Neural crest cell (in vitro differentiated cells): ENCODE results near the gene EPB41. TPM values are rescaled to one million over a fixed set of nuclear protein-coding genes. Genes with fewer than 3 reads are reported as not detected.

Source experiments
- DNase-seq: peaks from one replicate; pipeline ENCODE4 v3.0.0; 2021; ENCODE audit warnings: low read depth, mixed read lengths, low spot score
- H3K27ac Mint-ChIP-seq: one replicate; pipeline ENCODE4 v1.8.0; 2021; ENCODE audit warnings: mild to moderate bottlenecking, mixed read lengths; ENCODE audit not compliant: unreplicated experiment
- H3K27me3 Mint-ChIP-seq: 2 replicates; pipeline ENCODE4 v1.8.0; 2021; ENCODE audit warnings: low read depth, mild to moderate bottlenecking, mixed read lengths
- H3K36me3 Mint-ChIP-seq: 2 replicates; pipeline ENCODE4 v1.8.0; 2021; ENCODE audit warnings: low read depth, mild to moderate bottlenecking, mixed read lengths
- H3K4me1 Mint-ChIP-seq: 2 replicates; pipeline ENCODE4 v1.8.0; 2021; ENCODE audit warnings: mixed read lengths
- H3K4me3 Mint-ChIP-seq: one replicate; pipeline ENCODE4 v1.8.0; 2021; ENCODE audit warnings: mild to moderate bottlenecking, mixed read lengths
- H3K9me3 Mint-ChIP-seq: 2 replicates; pipeline ENCODE4 v1.8.0; 2021; ENCODE audit warnings: mixed read lengths
- CTCF ChIP-seq: fragments of 200-600 bp; sonication (generic); conservative IDR thresholded peaks from 2 replicates; pipeline ENCODE4 v1.5.0; 2021; ENCODE audit warnings: antibody characterized with exemption, mild to moderate bottlenecking
- total RNA-seq: library from RNA; stranded (reverse); gene quantifications from 2 replicates; pipeline ENCODE4 v1.2.1, GENCODE V29; 2021

EPB41 gene
- total RNA-seq, 1 donor from 2014 or later: 108 TPM

DNA sequence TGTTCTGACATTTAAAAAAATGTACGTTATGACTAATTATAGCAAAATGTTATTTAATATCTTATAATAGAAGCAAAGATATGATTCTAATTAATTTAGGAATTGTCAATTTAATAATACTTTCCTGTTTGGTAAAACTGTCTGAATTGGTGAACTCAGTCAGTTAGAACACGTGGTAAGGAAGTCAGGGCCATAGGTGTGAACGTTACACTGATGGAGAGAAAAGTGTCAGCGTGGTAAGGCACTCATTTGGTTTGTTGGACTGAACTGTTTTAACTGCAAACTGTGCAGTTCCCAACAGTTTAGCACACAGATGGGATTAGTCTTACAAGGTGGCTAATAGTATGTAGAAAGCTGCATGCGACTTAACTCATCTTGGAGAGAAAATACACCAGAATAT is 102.9 kb downstream of the EPB41 start:
- H3K4me3 Mint-ChIP-seq: no peak overlapping the region
- H3K9me3 Mint-ChIP-seq: no peaks in the 10 kb centered on the region
- DNase-seq: no peak
- peaks cover 2% of the 10 kb centered on the region for H3K36me3 Mint-ChIP-seq
- no peak for TF ChIP-seq CTCF
- no peak overlapping the region for H3K27ac Mint-ChIP-seq
- no peaks in the 10 kb centered on the region for H3K27me3 Mint-ChIP-seq
- H3K4me1 Mint-ChIP-seq: no peaks in the 10 kb centered on the region

DNA sequence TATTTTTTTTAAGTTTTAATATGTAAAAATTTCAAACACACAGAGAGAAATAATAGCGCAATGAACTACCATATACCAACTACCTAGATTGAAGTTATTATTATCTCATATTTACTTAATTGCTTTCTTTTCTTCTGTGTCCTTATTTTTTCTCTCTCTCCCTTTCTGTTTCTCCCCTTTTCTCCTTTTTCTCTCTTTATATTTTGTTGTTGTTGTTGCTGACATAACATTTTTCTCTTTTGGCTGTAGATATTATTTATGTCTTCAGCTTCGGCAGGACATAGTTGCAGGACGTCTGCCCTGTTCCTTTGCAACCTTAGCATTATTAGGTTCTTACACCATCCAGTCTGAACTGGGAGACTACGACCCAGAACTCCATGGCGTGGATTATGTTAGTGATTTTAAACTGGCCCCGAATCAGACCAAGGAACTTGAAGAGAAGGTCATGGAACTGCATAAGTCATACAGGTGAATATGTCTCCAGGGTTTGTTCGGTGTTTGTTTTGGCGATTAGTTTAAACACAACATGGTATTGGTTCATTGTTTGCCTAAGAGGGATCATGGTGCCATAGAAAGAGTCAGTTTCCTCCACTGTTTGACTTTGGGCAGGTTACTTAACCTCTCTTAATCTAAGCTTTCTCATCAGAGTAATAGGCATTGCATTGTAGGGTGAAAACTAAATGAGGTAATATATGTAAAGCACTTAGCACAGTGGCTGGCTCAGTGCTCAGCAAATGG is 103.8 kb downstream of the EPB41 start:
- no peaks in the 10 kb centered on the region for H3K9me3 Mint-ChIP-seq
- peaks cover 2% of the 10 kb centered on the region for H3K36me3 Mint-ChIP-seq
- no peaks in the 10 kb centered on the region for H3K4me1 Mint-ChIP-seq
- no peak for TF ChIP-seq CTCF
- DNase-seq: no peak
- no peaks in the 10 kb centered on the region for H3K27me3 Mint-ChIP-seq
- no peak overlapping the region for H3K27ac Mint-ChIP-seq
- no peak overlapping the region for H3K4me3 Mint-ChIP-seq

DNA sequence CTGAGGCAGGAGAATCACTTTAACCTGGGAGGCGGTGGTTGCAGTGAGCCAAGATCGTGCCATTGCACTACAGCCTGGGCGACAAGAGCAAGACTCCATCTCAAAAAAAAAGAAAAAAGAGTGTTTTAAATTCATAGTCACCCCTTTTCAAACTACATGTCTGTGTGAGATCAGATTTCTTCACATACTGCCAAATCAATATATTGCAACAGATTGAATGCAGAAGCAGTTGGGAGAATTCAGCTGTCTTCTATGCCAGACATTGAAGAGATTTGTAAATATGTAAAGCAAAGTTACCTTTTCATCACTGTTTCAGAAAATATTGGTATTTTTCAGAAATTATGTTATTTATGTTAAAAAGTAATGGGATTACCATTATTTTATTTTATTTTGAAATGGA is 108.3 kb downstream of the EPB41 start:
- DNase-seq: no peak
- Mint-ChIP-seq H3K4me1 (no peaks in the 10 kb centered on the region), H3K9me3 (no peaks in the 10 kb centered on the region), H3K36me3 (peaks cover 2% of the 10 kb centered on the region), H3K4me3 (no peak overlapping the region), H3K27ac (no peak overlapping the region), H3K27me3 (no peaks in the 10 kb centered on the region)
- no peak for TF ChIP-seq CTCF

GRCh38 chr1:29029667-29030066 is 115.3 kb downstream of the EPB41 start:
- Mint-ChIP-seq H3K4me3 (no peak overlapping the region), H3K4me1 (peaks cover 5% of the 10 kb centered on the region), H3K27me3 (no peaks in the 10 kb centered on the region), H3K36me3 (no peaks in the 10 kb centered on the region), H3K9me3 (no peaks in the 10 kb centered on the region), H3K27ac (no peak overlapping the region)
- no peak for DNase-seq
- no peak for TF ChIP-seq CTCF

DNA sequence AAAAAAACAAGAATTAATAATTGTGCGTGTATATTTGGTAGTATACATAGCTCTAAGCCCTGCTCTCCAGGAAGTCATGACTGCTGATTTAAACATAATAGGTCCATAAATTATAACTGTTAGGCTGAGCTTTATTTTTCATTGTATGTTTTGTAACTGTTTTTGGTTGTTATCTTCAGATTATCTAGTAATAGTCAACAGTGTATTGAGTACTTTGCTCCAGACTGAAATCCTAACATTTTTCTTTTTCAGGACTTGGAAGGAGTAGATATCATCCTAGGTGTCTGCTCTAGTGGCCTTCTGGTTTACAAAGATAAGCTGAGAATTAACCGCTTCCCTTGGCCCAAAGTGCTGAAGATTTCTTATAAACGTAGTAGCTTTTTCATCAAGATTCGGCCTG is 118.5 kb downstream of the EPB41 start:
- TF ChIP-seq CTCF: no peak
- no peak overlapping the region for H3K27ac Mint-ChIP-seq
- no peaks in the 10 kb centered on the region for H3K27me3 Mint-ChIP-seq
- no peaks in the 10 kb centered on the region for H3K9me3 Mint-ChIP-seq
- no peak for DNase-seq
- peaks cover 5% of the 10 kb centered on the region for H3K4me1 Mint-ChIP-seq
- H3K4me3 Mint-ChIP-seq: no peak overlapping the region
- H3K36me3 Mint-ChIP-seq: no peaks in the 10 kb centered on the region
